H1 (cell line): ENCODE data around the gene TRIM68. TPM values are rescaled to one million over a fixed set of nuclear protein-coding genes. Genes with fewer than 3 reads are reported as not detected.

Source experiments
- EGR1 ChIP-seq: IDR thresholded peaks from 2 replicates; pipeline ENCODE4 v1.6.1; 2011; ENCODE audit warnings: low read depth, low read length, borderline replicate concordance
- EZH2 ChIP-seq: fragments of 200-600 bp; sonication (generic); IDR thresholded peaks from 2 replicates; pipeline ENCODE4 v1.7.1; 2012; ENCODE audit warnings: low read depth, mild to moderate bottlenecking, moderate library complexity, low read length, inconsistent platforms; ENCODE audit not compliant: severe bottlenecking
- KDM4A ChIP-seq: IDR thresholded peaks from one replicate; pipeline ENCODE4 v1.7.1; 2012; ENCODE audit warnings: low read depth, mild to moderate bottlenecking, moderate library complexity, low read length, inconsistent platforms; ENCODE audit not compliant: severe bottlenecking
- RAD21 ChIP-seq, 2 experiments: IDR thresholded peaks in 1 of 2; conservative IDR thresholded peaks in 1 of 2; 2 replicates each; pipeline ENCODE4 v1.6.1; 2011; ENCODE audit warnings: low read depth in 2 of 2, low read length in 2 of 2, improper control_type of control experiment in 1 of 2, inconsistent platforms in 1 of 2, mild to moderate bottlenecking in 1 of 2, moderate library complexity in 1 of 2
- RNF2 ChIP-seq: fragments of 200-900, 300-1000 bp; sonication (generic); IDR thresholded peaks from 2 replicates; pipeline ENCODE4 v1.7.1; 2016; ENCODE audit warnings: borderline replicate concordance, low read depth, mild to moderate bottlenecking, antibody characterized with exemption, low read length; ENCODE audit not compliant: poor library complexity, severe bottlenecking; ENCODE audit errors: missing control alignments
- polyA plus RNA-seq, 7 experiments: library from polyadenylated mRNA; depleted of rRNA in 3 of 7; stranded (reverse) in 5 of 7; unstranded in 2 of 7; fragments of >200 nt in 5 of 7; fragments of 200-250 nt in 2 of 7; gene quantifications; 1 replicate in 5 of 7; 2 replicates in 1 of 7; 4 replicates in 1 of 7; pipeline versions ENCODE4 v1.2.1 to v1.2.3, GENCODE V29; 2011 to 2013; ENCODE audit warnings: missing spikeins in 2 of 7, mixed read lengths in 2 of 7
- total RNA-seq: library from RNA; stranded (reverse); fragmentation: NEBNext Ultra II Directional; extraction: Animal tissue kit (Norgen Biotek cat#: 25700); gene quantifications from 2 replicates; pipeline ENCODE4 v1.2.1, GENCODE V29; 2021
- TF ChIP-seq, protein P1 (sequence below): IDR thresholded peaks from 2 replicates; pipeline ENCODE4 v1.6.1; 2012; ENCODE audit warnings: low read length, inconsistent platforms
- TF ChIP-seq, protein P2 (sequence below): IDR thresholded peaks from 2 replicates; pipeline ENCODE4 v1.6.1; 2012; ENCODE audit warnings: inconsistent platforms

Gene TRIM68
- total and polyA plus RNA-seq, 2 of the 8 experiments (the other 6 are each of a cell fraction or from before 2014, with no cell fraction given) = 3.4 to 5.7 TPM

GRCh38 chr11:4636962-4637661, 29.1 kb upstream of the TRIM68 start, which contains the start of gene OR51D1 (continued):
- peak; percentile 95 for TF ChIP-seq RAD21 (IDR thresholded peaks at IDR 0.05 in 1 of 2, conservative IDR thresholded peaks at IDR 0.05 in 1 of 2; ENCODE audit: low read depth in 2 of 2, low read length in 2 of 2)
- no peak for TF ChIP-seq EZH2
- no peak for TF ChIP-seq EGR1
- peak; percentile 57 for TF ChIP-seq KDM4A
- TF ChIP-seq, protein P1, sequence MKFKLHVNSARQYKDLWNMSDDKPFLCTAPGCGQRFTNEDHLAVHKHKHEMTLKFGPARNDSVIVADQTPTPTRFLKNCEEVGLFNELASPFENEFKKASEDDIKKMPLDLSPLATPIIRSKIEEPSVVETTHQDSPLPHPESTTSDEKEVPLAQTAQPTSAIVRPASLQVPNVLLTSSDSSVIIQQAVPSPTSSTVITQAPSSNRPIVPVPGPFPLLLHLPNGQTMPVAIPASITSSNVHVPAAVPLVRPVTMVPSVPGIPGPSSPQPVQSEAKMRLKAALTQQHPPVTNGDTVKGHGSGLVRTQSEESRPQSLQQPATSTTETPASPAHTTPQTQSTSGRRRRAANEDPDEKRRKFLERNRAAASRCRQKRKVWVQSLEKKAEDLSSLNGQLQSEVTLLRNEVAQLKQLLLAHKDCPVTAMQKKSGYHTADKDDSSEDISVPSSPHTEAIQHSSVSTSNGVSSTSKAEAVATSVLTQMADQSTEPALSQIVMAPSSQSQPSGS = no peak
- no peak for TF ChIP-seq RNF2
- TF ChIP-seq, protein P2, sequence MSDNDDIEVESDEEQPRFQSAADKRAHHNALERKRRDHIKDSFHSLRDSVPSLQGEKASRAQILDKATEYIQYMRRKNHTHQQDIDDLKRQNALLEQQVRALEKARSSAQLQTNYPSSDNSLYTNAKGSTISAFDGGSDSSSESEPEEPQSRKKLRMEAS = peak; percentile 91
